NOMO-1 (cell line): Measurements from ENCODE around the gene B3GNT5.

Experiments used
- DNase-seq, 2 experiments: peaks; one replicate each; lab custom pipeline; 2025; ENCODE audit not compliant: unreplicated experiment in 2 of 2; lab: John Stamatoyannopoulos, UW

The B3GNT5 gene

DNA sequence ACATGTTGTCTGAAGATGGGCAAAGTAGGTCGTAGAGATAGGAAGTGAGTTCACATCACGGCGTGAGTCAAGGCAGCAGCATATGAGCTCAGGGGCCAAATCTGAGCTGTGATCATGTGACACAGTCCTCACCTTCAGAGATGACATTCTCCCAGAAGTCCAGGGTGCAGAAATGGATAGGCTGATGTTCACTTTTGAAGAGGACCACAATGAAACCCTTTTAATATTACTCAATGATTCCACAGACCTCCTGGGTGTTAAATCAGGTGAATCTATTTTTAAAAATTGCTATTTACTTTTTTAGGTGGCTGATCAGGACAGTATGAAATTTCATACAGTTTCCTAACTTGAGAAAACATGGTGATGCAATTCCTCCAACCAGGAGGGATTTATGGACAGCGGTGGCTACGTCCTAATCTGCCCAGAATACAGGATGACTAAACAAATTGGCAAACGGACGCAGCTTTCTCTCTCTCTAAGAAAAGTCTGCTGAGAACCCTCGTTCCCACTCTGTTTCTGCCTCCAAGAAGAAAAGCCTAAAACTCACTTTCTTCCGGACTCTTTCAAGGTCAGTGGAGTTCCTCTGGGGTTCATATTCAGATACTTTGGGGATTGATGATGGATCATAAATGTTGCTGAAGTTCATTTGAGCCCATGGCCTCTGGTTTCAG, 34.4 kb downstream of the B3GNT5 start:
- peak in 1 of 2 experiments; percentile 24 for DNase-seq

DNA sequence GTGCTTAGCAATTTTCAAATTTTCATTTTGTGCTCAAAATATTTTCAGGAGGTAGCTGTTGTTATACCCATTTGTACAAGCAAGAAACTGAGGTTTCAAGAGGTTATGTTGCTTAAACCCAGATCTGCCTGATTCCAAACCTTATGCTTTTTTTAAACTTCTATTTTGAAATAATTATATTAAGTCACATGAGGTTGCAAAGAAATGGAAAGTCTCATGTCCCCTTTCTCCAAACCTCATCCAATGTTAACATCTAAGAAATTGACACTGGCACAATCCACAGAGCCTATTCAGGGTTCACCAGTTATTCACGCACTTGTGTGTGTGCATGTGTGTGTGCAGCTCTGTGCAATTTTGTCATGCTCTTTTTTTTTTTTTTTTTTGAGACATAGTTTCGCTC, 35.1 kb downstream of the B3GNT5 start:
- no peak for DNase-seq

DNA sequence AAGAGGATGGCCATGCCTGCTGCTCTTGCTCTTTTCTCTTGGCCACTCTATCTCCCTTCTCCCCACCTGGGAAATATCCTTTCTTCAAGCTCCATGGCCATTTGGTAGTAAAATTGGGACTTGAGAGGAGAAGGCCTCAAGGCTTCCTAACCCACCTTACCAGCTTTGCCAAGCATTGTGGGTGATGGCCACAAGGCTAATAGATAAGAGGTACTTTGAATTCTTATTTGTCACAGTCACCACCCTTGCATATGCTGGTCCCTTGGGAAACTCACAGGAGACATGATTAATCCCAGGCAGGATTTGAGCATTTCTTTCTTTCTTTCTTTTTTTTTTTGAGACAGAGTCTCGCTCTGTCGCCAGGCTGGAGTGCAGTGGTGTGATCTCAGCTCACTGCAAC, 37.2 kb downstream of the B3GNT5 start:
- DNase-seq: no peak

DNA sequence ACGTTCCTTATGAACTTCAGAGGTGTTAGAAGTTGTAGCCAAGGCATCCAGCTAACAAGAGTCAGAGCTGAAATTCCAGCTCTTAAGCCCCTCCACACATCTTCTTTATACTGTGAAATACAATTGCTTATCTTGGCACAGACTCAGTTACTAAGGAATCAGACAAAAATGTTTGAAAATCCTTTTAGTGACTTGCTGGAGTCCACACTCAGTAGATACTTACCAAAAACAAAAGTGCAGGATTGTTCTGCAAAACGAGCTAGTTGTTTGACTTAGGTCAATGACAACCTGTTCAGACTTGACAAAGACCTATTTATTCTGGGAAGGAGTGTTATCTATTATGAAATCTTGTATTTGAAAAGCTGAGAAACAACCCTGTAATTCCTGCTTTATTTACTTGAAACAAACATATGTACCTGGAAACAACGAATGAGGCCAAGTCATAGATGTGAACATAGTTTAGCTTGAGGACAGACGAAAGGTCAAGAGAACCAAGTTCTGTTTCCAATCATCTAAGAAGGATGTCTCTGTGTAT, 38.5 kb downstream of the B3GNT5 start:
- DNase-seq: no peak

DNA sequence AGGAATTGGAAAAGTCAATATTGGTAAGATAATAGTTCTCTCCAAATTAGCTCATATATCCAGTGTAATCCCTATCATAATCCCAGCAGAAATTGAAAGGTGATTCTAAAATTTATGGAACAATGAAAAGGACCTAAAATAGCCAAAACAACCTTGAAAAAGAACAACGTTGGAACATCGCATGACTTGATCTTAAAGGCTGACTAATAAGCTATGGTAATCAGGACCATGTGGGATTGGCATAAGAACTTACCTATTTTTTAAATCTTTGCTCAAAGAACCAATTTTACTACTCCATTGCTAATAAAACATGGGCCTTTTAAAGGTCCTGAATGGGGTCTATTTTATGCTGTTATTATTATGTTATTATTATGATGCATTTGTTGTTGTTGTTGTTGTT, 40.9 kb downstream of the B3GNT5 start:
- DNase-seq: no peak

DNA sequence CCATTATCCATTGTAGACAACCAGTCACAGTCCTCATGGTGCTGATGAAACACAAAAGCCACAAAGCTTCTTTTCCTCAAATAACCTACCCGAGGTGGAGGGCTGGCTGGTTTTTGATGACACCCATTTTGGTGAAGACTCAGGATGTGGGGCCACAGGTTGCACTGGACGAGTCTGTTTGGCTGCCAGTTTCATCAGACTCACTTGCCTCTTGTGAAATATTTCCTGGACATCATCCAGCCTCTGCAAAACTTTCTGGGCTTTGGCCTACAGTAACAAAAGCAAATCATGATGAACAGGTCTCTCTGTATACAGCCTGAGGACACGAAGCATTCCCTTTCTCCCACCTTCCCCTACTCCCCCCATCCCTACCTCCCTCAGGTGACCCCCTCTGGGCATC, 42.2 kb downstream of the B3GNT5 start:
- peak; percentile 93 to 96 for DNase-seq

DNA sequence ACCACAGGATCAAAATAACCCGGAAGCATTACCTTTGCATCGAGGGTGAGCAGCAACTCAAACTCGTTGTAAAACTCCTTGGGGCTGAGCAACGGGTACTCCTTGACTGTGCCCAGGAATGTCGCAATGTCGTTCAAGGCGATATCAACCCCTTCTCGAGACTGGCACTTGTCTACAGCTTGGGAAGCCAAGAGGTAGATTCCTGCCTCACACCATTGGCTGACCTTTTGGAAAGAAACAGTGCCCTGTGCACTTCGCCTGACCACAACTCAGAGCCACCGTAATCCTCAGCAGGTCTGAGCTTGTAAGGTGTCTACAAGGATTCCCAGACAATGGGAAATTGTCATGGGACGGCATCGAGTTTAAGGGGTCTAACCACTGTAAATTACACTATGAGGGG, 43.9 kb downstream of the B3GNT5 start:
- no peak for DNase-seq

DNA sequence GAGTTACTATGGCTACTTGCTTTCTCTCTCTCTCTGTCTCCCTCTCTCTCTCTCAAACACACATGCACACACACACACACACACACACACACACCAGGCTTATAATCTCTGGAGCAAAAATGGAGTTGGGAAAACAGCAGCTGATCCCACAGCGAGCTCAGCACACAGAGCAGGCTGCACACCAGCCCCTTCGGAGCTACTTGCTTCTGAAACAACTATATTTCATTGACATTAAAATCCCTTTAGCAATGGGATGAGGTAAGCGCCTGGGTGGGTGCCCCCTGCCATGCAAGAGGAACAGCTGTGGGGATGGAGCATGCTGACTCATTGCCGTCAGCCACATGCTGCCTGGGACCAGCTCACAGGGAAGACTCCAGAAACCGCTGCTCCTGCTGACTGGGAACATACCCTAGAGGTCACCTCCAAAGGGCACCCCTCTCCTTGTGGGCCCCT, 45.7 kb downstream of the B3GNT5 start:
- peak; percentile 85 to 86 for DNase-seq

DNA sequence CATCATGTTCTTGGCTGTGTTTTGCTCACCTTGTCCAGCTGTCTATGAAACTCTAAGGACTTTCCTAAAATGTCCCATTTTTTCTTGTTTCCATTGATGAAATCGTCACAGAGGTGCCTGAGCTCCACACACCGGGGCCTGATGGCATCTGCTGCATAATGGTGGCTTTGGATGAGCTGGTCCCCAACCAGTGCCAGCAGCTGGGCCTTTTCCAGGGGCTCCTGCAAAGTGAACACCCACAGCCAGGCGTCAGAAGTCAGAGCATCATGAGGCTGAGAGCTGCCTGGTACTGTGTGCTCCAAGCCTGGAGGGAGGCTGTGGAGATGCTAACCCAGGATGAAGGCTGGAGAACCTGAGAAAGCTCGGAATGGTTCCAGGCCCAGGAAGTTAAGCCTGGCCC, 46.9 kb downstream of the B3GNT5 start:
- no peak for DNase-seq

DNA sequence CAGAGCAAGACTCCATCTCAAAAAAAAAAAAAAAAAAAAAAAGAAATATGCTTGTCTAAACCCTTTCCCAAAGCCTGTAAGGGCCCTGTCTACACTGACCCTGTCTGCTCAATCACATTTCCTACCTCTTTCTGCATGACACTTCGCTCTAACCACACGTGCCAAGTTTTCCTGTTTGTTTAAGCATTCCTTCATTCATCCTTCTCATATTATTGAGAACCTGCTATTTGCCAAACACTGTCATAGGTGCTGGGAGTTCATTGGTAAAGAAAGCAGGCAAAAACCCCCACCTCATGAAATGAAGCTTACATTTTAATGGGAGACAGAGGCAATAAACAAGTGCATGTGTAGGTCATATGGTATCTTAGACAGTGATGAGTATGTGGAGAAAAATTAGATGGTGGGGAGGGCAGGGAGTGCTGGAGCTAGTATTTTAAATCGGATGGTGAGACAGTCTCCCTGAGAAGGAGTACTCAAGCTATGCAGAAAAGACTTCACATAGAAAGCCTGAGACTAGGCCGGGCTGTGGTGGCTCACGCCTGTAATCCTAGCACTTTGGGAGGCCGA, 48.0 kb downstream of the B3GNT5 start:
- no peak for DNase-seq

DNA sequence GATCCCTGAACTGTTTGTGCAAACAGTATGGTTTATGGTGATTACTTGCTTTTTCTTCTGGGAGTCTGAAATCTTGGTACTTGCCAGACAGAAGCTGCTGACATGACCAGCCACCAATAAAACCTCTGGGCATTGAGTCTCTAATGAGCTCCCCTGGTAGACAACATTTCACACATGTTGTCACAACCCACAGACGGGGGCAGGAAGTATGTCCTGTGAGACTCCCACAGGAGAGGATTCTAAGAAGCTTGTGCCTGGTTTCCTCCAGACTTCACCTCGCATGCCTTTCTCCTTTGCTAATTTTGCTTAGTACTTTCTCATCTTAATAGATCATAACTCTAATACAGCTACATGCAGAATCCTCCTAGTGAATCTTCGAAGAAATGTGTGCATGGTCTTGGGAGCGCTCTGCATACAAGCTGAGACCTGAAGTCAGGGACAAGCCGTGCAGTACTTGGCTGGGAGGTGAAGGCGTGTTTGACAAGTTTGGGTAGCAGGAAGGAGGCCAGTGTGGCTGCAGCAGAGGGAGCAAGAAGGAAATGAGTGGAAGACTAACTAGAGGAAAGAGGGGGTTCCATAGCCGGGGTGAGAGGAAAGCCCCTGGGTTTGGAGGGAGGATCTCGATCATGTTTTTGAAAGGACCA, 49.0 kb downstream of the B3GNT5 start:
- DNase-seq: no peak

DNA sequence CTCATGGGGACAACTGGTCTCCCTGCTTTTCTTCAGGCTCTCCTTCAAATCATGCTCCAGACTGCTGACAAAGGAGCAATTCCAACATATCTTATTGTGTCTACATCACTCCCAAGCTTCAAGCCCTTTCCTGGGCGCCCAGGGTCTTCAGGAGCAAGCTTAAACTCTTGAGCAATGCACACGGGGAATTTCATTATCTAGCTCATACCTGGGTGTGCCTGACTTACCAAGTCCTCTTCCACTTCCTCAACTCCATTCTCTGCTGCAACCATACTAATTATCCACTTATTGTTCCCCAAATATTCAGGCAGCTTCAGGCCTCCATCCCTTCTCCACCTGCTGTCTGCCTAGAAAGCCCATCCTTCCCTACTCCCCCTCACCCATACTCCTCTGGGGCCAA, 50.6 kb downstream of the B3GNT5 start:
- DNase-seq: peak; percentile 22 to 39

DNA sequence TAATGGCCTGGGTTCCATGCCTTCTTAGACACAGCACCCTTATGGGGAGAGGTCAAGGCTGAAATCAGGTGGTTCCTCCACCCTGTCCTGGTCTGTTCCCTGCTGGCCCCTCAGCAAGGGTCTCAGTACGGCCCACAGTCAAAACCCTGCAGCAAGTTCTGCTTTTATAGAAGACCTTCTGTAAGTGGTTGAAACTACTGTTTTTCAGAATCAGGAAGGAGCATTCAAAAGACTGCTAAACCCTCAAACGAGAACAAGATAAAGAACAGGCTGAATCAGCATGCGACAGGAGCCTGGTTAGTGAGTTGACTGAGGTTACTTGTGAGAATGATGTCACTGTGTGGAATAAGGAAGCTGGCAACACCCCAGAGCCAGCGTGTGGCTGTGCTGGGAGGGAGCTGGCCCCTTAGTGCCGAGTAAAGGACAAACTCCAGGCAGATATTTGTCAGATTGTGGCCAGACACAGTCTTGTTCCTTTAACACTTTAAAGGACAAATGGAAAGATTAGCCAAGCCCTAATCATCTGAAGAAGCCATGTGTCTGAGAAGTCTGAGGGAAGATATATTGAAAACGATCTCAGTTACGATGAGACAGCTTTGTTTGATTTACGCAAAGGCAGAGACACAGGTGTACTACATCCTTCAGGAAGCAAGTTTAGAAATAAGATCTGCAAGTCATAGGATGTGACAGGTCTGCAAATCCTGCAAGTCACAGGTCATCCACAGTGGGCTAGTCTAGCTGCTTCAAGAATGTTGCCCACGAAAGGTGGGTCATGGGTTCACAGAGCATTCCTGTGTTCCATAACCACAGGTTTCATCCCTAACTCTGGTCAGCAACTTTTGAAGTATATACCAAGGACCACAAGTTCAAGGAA, 54.0 kb downstream of the B3GNT5 start:
- DNase-seq: peak; percentile 89 to 100

DNA sequence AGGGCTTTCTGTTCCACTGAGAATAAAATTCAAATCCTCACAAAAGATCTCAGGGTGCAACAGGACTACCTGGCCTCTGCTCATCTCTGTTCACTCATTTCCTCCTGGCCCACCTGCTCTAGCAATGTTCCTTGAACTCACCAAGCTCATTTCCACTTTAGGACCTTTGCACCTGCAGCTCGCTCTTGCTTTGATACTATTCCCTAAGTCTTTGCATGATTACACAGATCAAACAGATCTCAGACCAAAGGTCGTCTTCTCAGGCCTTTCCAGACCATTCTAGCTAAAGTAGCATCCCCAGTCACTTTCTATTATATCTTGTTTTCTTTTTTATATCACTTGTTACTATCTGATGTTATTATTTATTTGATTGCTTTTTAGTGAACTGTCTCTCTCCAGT, 54.7 kb downstream of the B3GNT5 start:
- no peak for DNase-seq

DNA sequence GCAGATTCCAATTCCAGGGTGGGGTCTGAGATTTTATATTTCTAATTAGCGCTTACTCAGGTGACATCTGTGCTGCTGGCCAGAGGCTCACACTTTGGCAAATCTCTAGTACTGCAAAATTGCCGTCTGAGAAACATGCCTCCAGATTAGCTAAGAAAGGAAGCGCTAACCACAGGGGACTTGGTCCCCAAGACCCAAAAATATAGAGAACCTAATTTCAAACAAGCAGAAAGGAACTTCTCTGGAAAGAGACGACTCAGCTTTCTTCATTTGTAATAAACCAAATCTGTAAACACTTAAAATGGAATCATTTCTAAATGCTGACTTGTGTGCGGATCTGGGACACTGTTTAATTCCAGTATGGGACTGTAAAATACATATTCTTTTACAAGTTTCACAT, 55.7 kb downstream of the B3GNT5 start:
- DNase-seq: peak; percentile 59 to 75

DNA sequence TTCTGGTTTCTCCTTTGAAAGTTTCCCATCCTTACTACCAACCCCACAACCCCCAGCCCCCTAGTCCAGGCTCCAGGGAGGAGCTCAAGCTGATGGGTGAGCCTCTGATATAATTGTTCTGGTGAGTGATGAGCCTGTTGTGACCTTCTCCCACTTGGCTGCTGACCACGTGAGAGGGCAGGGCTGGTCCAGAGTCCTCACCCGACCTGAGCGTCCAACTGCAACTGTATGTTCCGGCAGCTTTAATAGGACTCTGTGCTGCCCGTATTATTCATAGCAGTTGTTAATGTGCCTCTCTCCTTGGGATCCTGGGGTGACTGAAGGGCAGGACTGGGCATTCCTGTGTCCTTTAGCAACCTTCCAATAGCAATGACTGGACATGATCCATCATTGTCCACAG, 56.2 kb downstream of the B3GNT5 start:
- no peak for DNase-seq

DNA sequence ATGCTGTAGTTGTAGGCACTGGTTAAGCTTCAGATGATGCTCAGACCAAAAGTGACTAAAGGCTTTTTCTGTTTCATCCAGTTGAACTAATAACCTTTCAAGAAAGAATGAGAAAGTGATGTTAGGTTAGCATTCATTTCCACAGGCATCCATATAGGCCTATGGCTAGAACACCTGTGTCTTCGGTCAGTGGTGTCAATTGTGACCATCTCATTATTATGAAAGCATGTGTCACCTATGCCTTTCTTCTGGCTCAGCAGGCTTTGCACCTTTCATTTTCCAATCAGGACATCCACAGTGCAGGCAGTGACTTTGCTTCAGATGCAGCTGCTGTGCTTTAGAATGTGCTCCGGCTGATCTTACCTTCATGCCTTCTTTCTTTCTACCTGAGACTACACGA, 57.9 kb downstream of the B3GNT5 start:
- DNase-seq: no peak

DNA sequence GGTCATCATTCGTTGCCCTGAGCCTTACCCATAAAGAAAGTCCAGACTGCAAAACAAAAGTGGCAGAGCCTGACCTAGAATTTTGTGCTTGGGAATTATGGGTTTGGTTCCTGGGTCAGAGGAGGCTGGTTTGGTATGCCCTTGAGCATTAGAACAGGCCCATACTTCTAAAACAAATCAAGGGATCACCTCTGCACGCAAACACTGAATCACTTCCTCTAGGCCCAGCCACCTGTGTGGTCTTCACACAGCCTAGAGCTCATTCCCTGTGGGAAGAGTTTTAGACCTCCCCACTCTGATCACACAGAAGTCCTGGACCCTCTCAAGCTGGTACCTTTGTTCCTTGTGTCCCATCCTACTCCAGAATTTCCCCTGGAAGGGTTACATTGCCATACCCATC, 59.4 kb downstream of the B3GNT5 start:
- DNase-seq: no peak

DNA sequence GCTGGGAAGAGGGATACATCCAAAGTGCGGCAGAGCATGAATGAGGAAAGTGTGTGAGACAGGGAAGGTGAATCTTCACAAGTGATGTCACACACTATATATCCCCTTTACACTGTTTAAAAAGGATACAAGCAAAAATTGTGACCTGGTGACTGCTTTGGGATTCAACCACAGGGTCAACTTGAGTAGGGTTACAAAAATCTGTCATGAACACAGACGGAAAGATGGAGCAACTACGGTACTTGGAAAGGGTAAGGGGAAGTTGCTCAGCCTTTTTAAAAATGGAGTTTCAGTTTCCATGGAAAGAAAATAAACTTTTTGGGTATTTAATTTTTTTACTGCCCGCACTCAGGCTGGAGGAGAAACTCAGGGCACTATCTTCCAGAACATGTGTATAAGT, 60.3 kb downstream of the B3GNT5 start:
- DNase-seq: peak; percentile 87 to 99

DNA sequence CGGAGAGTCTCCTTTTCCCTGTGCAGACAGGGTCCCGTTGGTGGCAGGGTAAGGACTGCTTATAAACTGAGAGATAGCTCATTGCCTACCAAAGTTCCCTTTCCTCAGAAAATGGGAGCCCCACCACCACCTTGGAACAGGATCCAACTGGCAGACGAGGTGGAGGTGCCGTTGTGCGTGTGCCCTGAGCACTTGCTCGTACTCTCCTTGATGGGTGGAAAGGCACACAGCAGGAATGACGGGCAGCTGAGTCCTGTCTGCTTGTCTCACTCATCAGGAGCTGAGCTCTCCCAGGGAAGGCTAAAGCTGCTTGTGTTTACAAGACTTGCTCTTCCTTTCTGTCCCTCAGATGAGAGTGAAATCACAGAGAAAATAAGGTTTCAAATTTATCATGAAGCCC, 60.7 kb downstream of the B3GNT5 start:
- DNase-seq: no peak

DNA sequence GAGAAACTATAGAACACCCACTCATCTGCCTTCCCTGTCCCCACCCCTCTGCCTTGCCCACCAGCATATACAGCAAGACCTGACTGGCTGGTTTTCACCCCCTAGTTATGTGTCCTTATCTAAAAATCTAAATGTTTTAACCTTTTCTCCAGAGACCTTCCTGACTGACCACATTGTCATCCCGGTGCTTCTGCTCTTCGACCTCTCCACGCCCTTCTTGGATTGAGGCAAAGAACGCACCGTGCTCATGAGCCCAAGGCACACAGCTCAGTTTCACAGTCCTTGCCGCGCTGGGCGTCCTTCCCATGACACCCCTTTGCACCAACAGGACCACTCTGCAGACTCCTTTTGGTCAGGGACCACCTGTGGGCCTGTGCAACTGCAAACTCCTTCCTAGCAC, 62.7 kb downstream of the B3GNT5 start:
- no peak for DNase-seq
